Sigmoid colon (tissue), 4 donors: ENCODE measurements around the gene EPB41L1.

ENCODE experiments used
- CTCF ChIP-seq, 4 experiments: fragments of 450-650 bp in 3 of 4; fragments of 200-600 bp in 1 of 4; IDR thresholded peaks; one replicate each; pipeline ENCODE4 v1.5.1; 2016 to 2019; ENCODE audit warnings: antibody characterized with exemption in 4 of 4, mild to moderate bottlenecking in 3 of 4, moderate library complexity in 2 of 4
- EP300 ChIP-seq, 4 donors: sonication (generic); formaldehyde crosslinking; IDR thresholded peaks; one replicate each; pipeline ENCODE4 v1.6.1; 2017; ENCODE audit warnings: antibody characterized with exemption in 4 of 4
- POLR2A ChIP-seq, 2 donors: fragments of 450-650 bp; IDR thresholded peaks; one replicate each; pipeline ENCODE4 v1.6.1; 2016; ENCODE audit warnings: antibody characterized with exemption in 2 of 2, mild to moderate bottlenecking in 2 of 2, moderate library complexity in 2 of 2
- POLR2AphosphoS5 ChIP-seq, 4 donors: sonication (generic); formaldehyde crosslinking; IDR thresholded peaks; one replicate each; pipeline ENCODE4 v1.6.1; 2017; ENCODE audit warnings: antibody characterized with exemption in 4 of 4

- TF ChIP-seq CTCF (IDR thresholded peaks at IDR 0.05) (no peak), EP300 (IDR thresholded peaks at IDR 0.05) (no peak), POLR2A (IDR thresholded peaks at IDR 0.05) (no peak), POLR2AphosphoS5 (IDR thresholded peaks at IDR 0.05) (no peak)
Observed at GRCh38 chr20:36248836-36249235, 94.3 kb downstream of the EPB41L1 start.
